HEK293 (cell line): ENCODE data around the gene PLEKHG2.

Experiments
- CTCF ChIP-seq: fragments of 450-650 bp; formaldehyde crosslinking; IDR thresholded peaks from 2 replicates; pipeline ENCODE4 v1.5.1; 2016; ENCODE audit warnings: missing biosample characterization, missing genetic modification characterization
- HOXA7 ChIP-seq: sonication (generic); formaldehyde crosslinking; IDR thresholded peaks from 2 replicates; pipeline ENCODE4 v1.8.1; 2022; ENCODE audit warnings: missing genetic modification reagents, borderline replicate concordance
- MYNN ChIP-seq: fragments of 450-650 bp; formaldehyde crosslinking; IDR thresholded peaks from 2 replicates; pipeline ENCODE4 v1.5.1; 2016; ENCODE audit warnings: missing biosample characterization, missing genetic modification characterization, borderline replicate concordance
- ZNF155 ChIP-seq: fragments of 450-650 bp; formaldehyde crosslinking; IDR thresholded peaks from 2 replicates; pipeline ENCODE4 v1.5.1; 2016; ENCODE audit warnings: missing biosample characterization, missing genetic modification characterization
- ZNF266 ChIP-seq: fragments of 450-650 bp; formaldehyde crosslinking; IDR thresholded peaks from 2 replicates; pipeline ENCODE4 v1.5.1; 2016; ENCODE audit warnings: missing biosample characterization, missing genetic modification characterization, low read depth
- ZNF350 ChIP-seq: fragments of 450-650 bp; formaldehyde crosslinking; IDR thresholded peaks from 2 replicates; pipeline ENCODE4 v1.5.0; 2017; ENCODE audit warnings: missing biosample characterization, mild to moderate bottlenecking, missing genetic modification characterization
- ZNF416 ChIP-seq: fragments of 450-650 bp; formaldehyde crosslinking; IDR thresholded peaks from 2 replicates; pipeline ENCODE4 v1.5.1; 2016; ENCODE audit warnings: missing biosample characterization, missing genetic modification characterization
- ZNF510 ChIP-seq: fragments of 450-650 bp; formaldehyde crosslinking; IDR thresholded peaks from 2 replicates; pipeline ENCODE4 v1.5.1; 2018; ENCODE audit warnings: mild to moderate bottlenecking, missing genetic modification characterization, missing biosample characterization; ENCODE audit not compliant: insufficient replicate concordance
- ZNF610 ChIP-seq: fragments of 450-650 bp; formaldehyde crosslinking; IDR thresholded peaks from 2 replicates; pipeline ENCODE4 v1.5.1; 2016; ENCODE audit warnings: missing biosample characterization, missing genetic modification characterization, borderline replicate concordance
- ZSCAN30 ChIP-seq: fragments of 450-650 bp; IDR thresholded peaks from 2 replicates; pipeline ENCODE4 v1.5.1; 2018; ENCODE audit warnings: missing biosample characterization, mild to moderate bottlenecking, missing genetic modification characterization, moderate library complexity
- TF ChIP-seq, protein P1 (sequence below): fragments of 450-650 bp; formaldehyde crosslinking; IDR thresholded peaks from 2 replicates; pipeline ENCODE4 v1.5.1; 2016; ENCODE audit warnings: missing biosample characterization, missing genetic modification characterization

GRCh38 chr19:39412100-39412866 is at the start of gene PLEKHG2:
- TF ChIP-seq ZNF510 (tag by site-specific recombination) (no peak), ZSCAN30 (tag by site-specific recombination) (peak; percentile 97), ZNF266 (tag by site-specific recombination) (no peak), CTCF (tag by site-specific recombination) (peak; percentile 99), ZNF416 (tag by site-specific recombination) (no peak), MYNN (no peak), ZNF350 (no peak), ZNF610 (tag by site-specific recombination) (peak; percentile 96), HOXA7 (CRISPR knock-in tag) (no peak), ZNF155 (no peak)
- TF ChIP-seq, protein P1, sequence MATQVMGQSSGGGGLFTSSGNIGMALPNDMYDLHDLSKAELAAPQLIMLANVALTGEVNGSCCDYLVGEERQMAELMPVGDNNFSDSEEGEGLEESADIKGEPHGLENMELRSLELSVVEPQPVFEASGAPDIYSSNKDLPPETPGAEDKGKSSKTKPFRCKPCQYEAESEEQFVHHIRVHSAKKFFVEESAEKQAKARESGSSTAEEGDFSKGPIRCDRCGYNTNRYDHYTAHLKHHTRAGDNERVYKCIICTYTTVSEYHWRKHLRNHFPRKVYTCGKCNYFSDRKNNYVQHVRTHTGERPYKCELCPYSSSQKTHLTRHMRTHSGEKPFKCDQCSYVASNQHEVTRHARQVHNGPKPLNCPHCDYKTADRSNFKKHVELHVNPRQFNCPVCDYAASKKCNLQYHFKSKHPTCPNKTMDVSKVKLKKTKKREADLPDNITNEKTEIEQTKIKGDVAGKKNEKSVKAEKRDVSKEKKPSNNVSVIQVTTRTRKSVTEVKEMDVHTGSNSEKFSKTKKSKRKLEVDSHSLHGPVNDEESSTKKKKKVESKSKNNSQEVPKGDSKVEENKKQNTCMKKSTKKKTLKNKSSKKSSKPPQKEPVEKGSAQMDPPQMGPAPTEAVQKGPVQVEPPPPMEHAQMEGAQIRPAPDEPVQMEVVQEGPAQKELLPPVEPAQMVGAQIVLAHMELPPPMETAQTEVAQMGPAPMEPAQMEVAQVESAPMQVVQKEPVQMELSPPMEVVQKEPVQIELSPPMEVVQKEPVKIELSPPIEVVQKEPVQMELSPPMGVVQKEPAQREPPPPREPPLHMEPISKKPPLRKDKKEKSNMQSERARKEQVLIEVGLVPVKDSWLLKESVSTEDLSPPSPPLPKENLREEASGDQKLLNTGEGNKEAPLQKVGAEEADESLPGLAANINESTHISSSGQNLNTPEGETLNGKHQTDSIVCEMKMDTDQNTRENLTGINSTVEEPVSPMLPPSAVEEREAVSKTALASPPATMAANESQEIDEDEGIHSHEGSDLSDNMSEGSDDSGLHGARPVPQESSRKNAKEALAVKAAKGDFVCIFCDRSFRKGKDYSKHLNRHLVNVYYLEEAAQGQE (tag by site-specific recombination): no peak; the same call in 1 of the 2 replicates
